ENCODE data around the gene RAP1GAP2.

DNA sequence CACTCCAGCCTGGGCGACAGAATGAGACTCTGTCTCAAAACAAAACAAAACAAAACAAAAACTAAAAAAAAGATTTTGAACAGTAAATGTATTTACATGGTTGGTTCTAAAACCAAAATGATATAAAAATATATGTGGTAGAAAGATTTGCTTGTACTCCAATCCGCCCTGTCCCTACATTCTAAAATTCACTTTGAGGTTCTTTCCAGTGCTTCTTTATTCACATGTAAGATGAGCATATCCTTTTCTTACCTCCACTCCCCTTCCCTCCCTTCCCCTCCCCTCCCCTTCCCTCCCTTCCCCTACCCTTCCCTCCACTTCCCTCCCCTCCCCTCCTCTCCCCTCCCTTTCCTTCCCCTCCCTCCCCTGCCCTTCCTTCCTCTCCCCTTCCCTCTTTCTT is 34.4 kb downstream of the RAP1GAP2 start:
- TF ChIP-seq, protein P1, sequence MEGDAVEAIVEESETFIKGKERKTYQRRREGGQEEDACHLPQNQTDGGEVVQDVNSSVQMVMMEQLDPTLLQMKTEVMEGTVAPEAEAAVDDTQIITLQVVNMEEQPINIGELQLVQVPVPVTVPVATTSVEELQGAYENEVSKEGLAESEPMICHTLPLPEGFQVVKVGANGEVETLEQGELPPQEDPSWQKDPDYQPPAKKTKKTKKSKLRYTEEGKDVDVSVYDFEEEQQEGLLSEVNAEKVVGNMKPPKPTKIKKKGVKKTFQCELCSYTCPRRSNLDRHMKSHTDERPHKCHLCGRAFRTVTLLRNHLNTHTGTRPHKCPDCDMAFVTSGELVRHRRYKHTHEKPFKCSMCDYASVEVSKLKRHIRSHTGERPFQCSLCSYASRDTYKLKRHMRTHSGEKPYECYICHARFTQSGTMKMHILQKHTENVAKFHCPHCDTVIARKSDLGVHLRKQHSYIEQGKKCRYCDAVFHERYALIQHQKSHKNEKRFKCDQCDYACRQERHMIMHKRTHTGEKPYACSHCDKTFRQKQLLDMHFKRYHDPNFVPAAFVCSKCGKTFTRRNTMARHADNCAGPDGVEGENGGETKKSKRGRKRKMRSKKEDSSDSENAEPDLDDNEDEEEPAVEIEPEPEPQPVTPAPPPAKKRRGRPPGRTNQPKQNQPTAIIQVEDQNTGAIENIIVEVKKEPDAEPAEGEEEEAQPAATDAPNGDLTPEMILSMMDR (IDR thresholded peaks at IDR 0.05; ENCODE audit: low read length), result no peak
- TF ChIP-seq EZH2 (optimal IDR thresholded peaks at IDR 0.05; ENCODE audit: low read depth, low read length), result no peak

All from MM.1S (cell line).